GM21360 (cell line): Measurements from ENCODE around the gene TMED4.
A peak's percentile ranks its signal among the peaks of the same experiment; 100 is the strongest.
"Not testable (repeated sequence)": the region's sequence is repeated elsewhere in the genome, so short reads cannot be mapped to it uniquely, and the experiment has no call there.

Experiments
- ATAC-seq: cut with Tn5 transposase; IDR thresholded peaks from one replicate; pipeline ENCODE4 v1.9.1; 2021; ENCODE audit warnings: mild to moderate bottlenecking, moderate library complexity; ENCODE audit not compliant: unreplicated experiment

TMED4 gene

GRCh38 chr7:44607141-44608068 is 25.4 kb upstream of the TMED4 start:
- no peak for ATAC-seq

GRCh38 chr7:44606341-44607140 is 24.5 kb upstream of the TMED4 start, which contains the start of gene OGDH:
Gene OGDH (plus strand): TSS chr7:44606627. CDS start chr7:44624344, 17,717 bp downstream.
- peak; percentile 90 for ATAC-seq

DNA sequence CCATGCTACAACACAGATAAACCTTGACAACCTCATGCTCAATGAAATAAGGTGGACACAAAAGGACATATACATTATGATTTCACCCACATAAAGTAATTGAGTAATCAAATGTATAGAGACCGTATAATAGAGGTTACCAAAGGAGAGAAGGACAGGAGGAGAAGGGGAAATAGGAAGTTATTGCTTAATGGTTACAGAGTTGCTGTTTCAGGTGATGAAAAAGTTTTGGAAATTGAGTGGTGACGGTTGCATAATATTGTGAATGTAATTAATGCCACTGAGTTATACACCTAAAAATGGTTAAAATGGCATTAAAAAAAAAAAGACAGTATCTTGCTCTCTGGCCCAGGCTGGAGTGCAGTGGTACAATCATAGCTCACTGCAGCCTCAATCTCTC is 22.9 kb upstream of the TMED4 start:
- no peak for ATAC-seq

GRCh38 chr7:44603193-44603592 is 21.2 kb upstream of the TMED4 start:
- no peak for ATAC-seq

DNA sequence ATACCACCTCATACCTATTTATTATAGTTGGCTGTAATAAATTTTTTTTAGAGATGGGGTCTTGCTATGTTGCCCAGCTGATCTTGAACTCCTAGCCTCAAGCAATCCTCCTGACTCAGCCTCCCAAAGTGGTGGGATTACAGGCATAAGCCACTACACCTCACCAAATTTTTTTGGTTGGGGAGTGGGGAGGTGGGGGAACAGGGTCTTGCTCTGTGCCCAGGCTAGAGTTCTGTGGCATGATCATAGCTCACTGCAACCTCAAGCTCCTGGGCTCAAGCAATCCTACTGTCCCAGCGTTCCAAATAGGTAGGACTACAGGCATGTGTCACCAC is 20.5 kb upstream of the TMED4 start:
- no peak for ATAC-seq

GRCh38 chr7:44599222-44599621 is 17.2 kb upstream of the TMED4 start:
- no peak for ATAC-seq

DNA sequence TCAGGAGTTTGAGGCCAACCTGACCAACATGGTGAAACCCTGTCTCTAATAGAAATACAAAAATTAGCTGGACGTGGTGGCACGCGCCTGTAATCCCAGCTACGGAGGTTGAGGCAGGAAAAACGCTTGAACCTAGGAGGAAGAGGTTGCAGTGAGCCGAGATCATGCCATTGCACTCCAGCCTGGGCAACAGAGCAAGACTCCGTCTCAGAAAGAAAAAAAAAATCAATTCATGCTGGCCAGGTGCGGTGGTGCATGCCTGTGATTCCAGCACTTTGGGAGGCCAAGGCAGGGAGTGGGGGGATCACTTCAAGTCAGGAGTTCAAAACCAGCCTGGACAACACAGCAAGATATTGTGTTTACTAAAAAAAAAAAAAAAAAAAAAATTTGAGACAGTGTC is 15.2 kb upstream of the TMED4 start:
- ATAC-seq = not testable (repeated sequence)

DNA sequence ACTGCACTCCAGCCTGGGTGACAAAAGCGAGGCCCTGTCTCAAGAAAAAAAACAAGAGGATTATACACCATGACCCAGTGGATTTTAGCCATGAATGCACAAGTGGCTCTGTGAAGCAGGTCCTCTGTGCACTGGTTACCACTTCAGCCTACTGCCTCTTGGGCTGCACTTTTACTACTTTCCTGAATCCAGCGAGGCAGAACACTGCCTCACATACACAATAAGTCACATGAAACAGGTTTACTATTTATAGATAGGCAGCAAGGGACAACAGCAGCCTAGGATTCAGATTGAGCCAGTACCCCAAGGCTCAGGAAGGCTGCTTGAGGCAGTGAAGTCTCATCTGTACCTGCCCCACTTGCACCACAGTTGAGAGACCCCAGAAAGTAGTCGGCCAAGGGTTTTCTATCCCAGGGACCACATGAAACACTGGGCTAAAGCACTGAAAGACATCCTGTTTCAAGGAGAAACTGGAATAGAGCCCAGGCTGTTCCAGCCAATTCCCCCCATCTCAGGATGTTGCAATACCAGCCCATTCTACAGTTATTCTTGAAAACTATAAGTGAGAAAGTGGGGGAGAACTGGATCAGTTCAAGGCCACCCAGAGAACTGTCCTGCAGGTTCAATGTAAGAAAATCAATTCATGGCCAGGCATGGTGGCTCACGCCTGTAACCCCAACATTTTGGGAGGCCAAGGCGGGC is 14.1 kb upstream of the TMED4 start:
- no peak for ATAC-seq

- ATAC-seq = no peak
Measured at GRCh38 chr7:44590910-44591309, 8.9 kb upstream of the TMED4 start.

DNA sequence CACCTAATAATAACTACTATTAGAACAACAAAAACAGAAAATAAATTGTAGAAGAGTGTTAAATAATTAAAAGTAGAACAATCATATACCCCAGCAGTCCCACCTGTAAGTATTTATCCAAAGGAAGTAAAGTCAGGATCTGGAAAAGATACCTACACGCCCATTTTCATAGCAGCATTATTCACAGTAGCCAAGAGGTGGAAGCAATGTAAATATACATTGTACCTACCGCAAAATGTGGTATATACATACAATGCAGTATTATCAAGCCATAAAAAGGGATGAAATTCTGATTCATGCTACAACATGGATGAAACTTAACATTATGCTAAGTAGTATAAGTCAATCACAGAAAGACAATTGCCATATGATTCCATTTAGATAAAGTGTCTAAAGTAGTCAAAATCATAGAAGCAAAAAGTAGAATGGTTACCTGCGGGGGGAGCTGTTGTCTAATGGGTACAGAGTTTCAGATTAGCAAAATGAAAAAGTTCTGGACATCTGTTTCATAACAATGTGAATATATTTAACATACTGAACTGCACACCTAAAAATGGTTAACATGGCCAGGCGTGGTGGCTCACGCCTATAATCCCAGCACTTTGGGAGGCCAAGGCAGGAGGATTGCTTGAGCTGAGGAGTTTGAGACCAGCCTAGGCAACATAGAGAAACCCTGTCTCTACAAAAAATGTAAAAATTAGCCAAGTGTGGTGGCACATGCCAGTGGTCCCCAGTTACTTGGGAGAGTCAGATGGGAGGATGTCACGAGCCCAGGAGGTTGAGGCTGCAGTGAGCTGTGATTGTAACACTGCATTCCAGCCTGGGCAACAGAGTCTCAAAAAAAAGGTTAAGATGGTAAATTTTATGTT is 6.0 kb upstream of the TMED4 start:
- ATAC-seq = no peak

DNA sequence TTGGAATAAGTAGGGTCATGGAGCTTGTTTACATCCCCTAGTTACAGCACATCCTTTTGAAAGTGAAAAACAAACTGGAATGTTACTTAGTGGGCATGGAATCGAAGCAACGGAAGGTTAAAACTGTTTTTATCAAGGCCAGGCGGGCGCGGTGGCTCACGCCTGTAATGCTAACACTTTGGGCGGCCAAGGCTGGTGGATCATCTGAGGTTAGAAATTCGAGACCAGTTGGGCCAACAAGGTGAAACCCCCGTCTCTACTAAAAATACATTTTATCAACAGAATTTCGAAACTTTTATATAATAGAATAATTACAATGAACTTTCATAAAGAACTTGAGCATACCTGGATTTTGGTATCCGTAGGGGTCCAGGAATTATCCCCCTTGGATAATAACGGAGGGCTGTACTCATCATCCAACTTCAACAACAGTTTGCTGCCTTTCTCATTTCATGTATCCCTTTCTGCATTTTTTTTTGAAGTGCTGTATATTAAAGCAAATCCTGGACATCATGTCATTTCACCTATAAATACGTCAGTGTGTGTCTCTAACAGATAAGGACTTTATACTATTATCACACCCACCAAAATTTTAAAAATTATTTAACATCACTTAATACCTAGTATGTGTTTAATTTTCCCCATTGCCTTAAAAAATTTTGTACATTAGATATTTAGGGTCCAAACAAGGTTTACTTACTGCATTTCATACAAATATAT is 1.3 kb upstream of the TMED4 start:
- no peak for ATAC-seq

DNA sequence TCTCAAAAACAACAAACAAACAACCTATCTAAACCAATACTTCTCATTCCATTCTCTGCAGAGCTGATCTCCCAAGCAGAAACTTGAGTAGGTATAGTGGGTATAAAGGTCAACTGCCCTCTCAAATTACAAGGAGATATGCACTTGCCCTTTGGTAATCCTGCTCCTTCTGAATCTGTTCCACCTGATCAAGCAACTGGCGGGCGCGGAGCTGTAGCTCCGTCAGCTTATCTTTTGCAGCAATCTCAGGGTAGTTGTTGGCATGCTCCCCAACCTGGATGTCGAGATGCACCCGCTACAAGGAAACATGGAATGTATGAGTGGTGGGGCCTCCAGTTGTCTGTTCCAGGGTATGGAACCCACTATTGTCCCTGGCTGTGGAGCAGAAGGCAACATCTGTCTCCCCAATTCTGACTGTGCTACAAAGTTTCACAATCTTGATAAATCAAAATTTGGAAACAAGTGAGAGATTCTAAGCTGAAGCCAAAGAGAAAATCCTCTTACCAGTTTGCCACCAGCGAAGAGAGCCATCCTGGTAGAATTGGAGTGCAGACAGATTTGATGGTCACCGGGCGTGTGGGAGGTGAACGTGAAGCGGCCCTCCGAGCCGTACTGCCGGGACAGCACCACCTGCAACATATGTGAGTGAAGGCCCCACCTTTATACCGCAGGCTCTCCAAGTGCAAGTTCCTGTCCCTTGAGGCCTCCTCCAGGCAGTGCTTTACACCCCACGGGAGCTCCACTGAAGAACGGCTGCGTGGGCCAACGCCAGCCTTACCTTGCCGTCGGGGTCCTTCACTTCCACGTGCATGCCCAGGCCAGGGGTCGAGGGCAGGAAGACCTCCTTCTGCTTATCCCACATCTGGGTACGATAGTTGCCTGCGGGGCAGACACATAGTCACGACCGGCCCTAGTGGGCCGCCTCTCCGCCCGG is 819 bp downstream of the TMED4 start:
- peak; percentile 16 for ATAC-seq

GRCh38 chr7:44576228-44576627 is 5.8 kb downstream of the TMED4 start:
- ATAC-seq = no peak

GRCh38 chr7:44575054-44575453 is 7.0 kb downstream of the TMED4 start:
- ATAC-seq = no peak

DNA sequence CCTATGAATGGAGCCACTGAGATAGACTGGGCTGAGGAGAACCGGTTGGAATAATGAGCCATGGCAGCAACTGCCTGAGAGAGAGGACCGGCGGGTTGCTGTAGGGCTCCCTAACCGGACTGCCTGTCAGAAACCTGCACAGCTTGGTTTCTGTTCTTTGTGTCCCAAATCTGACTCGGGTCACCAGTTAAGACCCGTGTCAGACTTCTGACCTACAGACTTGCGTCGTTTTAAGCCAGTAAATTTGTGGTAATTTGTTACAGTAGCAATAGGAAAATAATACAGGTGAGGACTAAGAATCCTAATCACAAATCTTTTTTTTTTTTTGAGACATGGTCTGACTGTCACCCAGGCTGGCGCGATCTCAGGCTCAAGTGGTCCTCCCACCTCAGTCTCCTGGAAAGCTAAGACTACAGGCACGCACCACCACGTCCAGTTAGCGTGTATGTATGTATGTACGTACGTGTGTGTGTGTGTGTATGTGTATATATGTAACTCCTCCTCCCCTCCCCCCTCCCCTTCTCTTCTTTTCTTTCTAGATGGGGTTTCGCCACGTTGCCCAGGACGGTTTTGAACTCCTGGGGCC is 7.7 kb downstream of the TMED4 start:
- no peak for ATAC-seq

DNA sequence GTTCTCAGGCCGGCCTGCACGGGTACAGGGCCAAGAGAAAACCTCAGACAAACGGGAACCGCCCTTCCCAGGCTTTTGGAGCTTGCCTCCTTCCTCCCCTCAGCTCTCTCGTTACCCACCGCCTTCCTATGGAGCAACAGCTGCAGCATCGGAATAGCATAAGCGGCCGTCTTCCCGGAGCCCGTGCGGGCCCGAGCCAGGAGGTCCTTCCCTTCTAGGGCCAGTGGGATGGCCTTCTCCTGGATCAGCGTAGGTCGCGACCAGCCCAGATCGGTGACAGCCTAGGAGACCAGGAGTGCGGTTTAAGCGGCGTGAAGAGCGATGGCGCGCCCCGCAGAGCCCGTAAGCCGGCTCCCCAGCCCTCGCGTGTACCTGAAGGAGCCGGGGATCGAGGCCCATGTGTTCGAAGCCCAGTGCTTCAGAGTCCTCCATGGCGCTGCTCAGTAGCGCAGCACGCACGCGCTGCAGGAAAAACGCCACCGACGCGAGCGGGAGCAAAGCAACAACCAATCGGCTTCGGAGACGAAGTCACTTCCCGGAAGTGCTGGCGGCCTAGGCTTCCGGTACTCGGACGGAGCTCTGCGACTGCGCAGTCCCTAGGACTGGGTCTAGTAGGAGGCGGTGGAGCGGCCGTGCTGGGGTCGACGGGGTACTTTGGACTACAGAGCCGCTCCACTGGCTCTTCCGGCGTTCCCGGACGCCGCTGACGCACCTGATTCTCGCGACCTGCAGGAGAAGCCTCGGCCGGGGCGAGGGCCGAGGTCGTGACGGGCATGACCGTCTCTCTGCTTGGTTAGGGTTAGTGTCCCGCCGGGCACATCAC is 8.4 kb downstream of the TMED4 start, which contains the start of gene DDX56:
TSS of gene DDX56 (minus strand) at position 445 of the 823 bp plus-strand sequence. CDS start at position 432, 13 bp downstream.
- ATAC-seq = peak; percentile 93

DNA sequence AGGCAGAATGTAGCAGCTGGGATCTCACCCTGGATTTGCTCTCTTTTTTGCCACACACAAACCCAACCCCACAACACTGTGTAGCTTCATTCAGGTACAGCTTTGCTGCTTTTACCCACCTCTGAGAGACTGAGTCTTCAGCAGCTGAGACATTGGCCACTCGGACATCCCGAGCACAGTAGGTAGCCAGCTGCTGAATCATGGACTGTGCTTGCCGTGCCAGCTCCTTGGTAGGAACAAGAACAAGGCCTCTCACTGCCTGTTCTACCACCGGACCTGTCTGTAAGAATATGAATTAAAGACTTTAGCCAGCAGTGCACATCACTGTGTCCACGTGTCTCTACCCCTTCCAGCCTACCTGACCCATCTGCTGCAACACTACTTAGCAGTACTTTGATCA is 9.3 kb downstream of the TMED4 start:
- ATAC-seq = no peak
